Natural killer cell (primary cell): Measurements from ENCODE around the gene C9orf57. TPM values are rescaled to one million over a fixed set of nuclear protein-coding genes. Genes with fewer than 3 reads are reported as not detected.

Experiments used
- ATAC-seq, 3 donors: fragments of 150-1000 bp in 2 of 3; fragments of 200-7000 bp in 1 of 3; cut with Tn5 transposase; 1 replicate in 1 of 3; 2 replicates in 2 of 3; pipeline ENCODE4 v1.10.0; 2021; ENCODE audit warnings: mild to moderate bottlenecking in 2 of 3, moderate library complexity in 2 of 3
- DNase-seq, 2 donors: peaks; one replicate each; pipeline versions ENCODE4 v3.0.0 to v3.0.0-alpha.2; 2013 to 2021; ENCODE audit warnings: mixed read lengths in 1 of 2
- H3K27ac ChIP-seq: one replicate; pipeline ENCODE4 v1.5.1; 2013; ENCODE audit warnings: mild to moderate bottlenecking, low read length
- H3K27me3 ChIP-seq: one replicate; pipeline ENCODE4 v1.6.1; 2013; ENCODE audit warnings: low read length; ENCODE audit not compliant: control insufficient read depth, insufficient read depth
- H3K36me3 ChIP-seq: one replicate; pipeline ENCODE4 v1.6.1; 2013; ENCODE audit warnings: low read length; ENCODE audit not compliant: control insufficient read depth, insufficient read depth
- H3K4me1 ChIP-seq: one replicate; pipeline ENCODE4 v1.6.1; 2013; ENCODE audit warnings: low read length; ENCODE audit not compliant: control insufficient read depth, insufficient read depth
- H3K4me3 ChIP-seq: one replicate; pipeline ENCODE4 v1.5.1; 2013; ENCODE audit warnings: low read length
- H3K9me3 ChIP-seq: one replicate; pipeline ENCODE4 v1.6.1; 2013; ENCODE audit warnings: low read length; ENCODE audit not compliant: control insufficient read depth, insufficient read depth
- H3K27ac Mint-ChIP-seq, 2 donors: one replicate each; pipeline ENCODE4 v1.8.0; 2022; ENCODE audit warnings: mild to moderate bottlenecking in 2 of 2, mixed read lengths in 2 of 2, moderate library complexity in 1 of 2
- H3K27me3 Mint-ChIP-seq, 2 donors: one replicate each; pipeline ENCODE4 v1.8.0; 2022; ENCODE audit warnings: low read depth in 2 of 2, mixed read lengths in 2 of 2
- H3K36me3 Mint-ChIP-seq: one replicate; pipeline ENCODE4 v1.8.0; 2022; ENCODE audit warnings: mixed read lengths
- H3K4me1 Mint-ChIP-seq, 2 donors: one replicate each; pipeline ENCODE4 v1.8.0; 2022; ENCODE audit warnings: mixed read lengths in 2 of 2
- H3K4me3 Mint-ChIP-seq: one replicate; pipeline ENCODE4 v1.8.0; 2022; ENCODE audit warnings: mild to moderate bottlenecking, moderate library complexity, mixed read lengths
- H3K9me3 Mint-ChIP-seq, 2 donors: one replicate each; pipeline ENCODE4 v1.8.0; 2022; ENCODE audit warnings: mixed read lengths in 2 of 2
- WGBS: methylation state at CpG from one replicate; pipeline ENCODE4 v1.1.7; 2013; ENCODE audit warnings: missing lambda C conversion rate; ENCODE audit not compliant: insufficient coverage; 5-methylcytosine and 5-hydroxymethylcytosine counted together
- intact Hi-C: fragments of 100-400 bp; cut with micrococcal nuclease; formaldehyde crosslinking; loops from one replicate; pipeline ENCODE4 v1.14.2; 2022
- total RNA-seq, 4 donors: library from RNA; stranded (reverse); fragments of 120-200 nt in 1 of 4; gene quantifications; one replicate each; pipeline versions ENCODE4 v1.2.3 to v1.2.4, GENCODE V29; 2013 to 2022
- TF ChIP-seq, protein P1 (sequence below): fragments of 200-600 bp; IDR thresholded peaks from one replicate; pipeline ENCODE4 v1.8.0; 2022; ENCODE audit warnings: antibody characterized with exemption

C9orf57 gene
- total RNA-seq, 3 donors from 2014 or later (not counting 1 experiment from before 2014, with no cell fraction given), result not detected

DNA sequence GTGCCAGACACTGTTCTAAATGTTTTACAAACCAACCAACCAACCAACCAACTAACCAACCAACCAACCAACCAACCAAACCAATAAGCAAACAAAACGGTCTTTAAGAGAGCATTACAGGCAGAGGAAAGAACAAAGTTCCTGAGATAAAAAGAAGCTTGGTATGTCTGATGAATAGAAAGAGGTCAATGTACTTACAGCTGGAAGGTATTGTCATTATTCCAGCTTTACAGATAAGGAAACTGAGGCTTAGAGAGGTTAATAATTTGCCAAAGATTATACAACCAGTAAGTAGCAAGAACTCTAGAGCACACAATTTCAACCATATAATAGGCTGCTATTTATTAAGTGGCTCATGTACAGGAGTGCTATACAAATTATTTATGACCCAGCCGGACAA lies 29.6 kb downstream of the C9orf57 start:
- H3K4me1 Mint-ChIP-seq, result no peaks in the 10 kb centered on the region
- no peaks in the 10 kb centered on the region for H3K36me3 Mint-ChIP-seq
- intact Hi-C loops, result no loop called here
- no peak overlapping the region for H3K4me3 Mint-ChIP-seq
- Histone ChIP-seq H3K27me3 (no peaks in the 10 kb centered on the region), H3K4me1 (no peaks in the 10 kb centered on the region), H3K27ac (no peak overlapping the region), H3K4me3 (no peak overlapping the region), H3K36me3 (no peaks in the 10 kb centered on the region), H3K9me3 (no peaks in the 10 kb centered on the region)
- H3K27me3 Mint-ChIP-seq, result no peaks in the 10 kb centered on the region
- DNase-seq, result no peak
- no peaks in the 10 kb centered on the region for H3K9me3 Mint-ChIP-seq
- WGBS, result no CpG with 5 or more reads among the region's 2 CpGs
- TF ChIP-seq, protein P1, sequence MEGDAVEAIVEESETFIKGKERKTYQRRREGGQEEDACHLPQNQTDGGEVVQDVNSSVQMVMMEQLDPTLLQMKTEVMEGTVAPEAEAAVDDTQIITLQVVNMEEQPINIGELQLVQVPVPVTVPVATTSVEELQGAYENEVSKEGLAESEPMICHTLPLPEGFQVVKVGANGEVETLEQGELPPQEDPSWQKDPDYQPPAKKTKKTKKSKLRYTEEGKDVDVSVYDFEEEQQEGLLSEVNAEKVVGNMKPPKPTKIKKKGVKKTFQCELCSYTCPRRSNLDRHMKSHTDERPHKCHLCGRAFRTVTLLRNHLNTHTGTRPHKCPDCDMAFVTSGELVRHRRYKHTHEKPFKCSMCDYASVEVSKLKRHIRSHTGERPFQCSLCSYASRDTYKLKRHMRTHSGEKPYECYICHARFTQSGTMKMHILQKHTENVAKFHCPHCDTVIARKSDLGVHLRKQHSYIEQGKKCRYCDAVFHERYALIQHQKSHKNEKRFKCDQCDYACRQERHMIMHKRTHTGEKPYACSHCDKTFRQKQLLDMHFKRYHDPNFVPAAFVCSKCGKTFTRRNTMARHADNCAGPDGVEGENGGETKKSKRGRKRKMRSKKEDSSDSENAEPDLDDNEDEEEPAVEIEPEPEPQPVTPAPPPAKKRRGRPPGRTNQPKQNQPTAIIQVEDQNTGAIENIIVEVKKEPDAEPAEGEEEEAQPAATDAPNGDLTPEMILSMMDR, result no peak
- H3K27ac Mint-ChIP-seq, result no peak overlapping the region
- ATAC-seq, result no peak

DNA sequence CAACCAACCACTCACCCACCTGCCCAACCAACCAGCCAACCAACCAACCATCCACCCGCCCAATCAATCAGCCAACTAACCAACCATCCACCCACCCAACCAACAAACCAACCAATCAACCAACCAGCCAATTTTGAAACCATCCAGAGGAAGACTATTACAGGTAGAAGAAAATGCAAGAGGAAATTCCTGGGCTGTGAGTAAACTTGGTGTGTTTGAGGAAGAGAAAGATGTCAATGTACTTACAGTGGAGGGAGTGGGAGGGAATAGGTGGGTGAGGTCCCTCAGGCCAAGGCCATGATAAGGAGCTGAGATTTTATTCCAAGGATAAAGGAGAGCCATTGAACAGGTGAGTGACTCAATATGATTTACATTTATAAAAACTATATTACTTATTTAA lies 30.4 kb downstream of the C9orf57 start:
- intact Hi-C loops, result no loop called here
- no peak overlapping the region for H3K4me3 Mint-ChIP-seq
- H3K4me1 Mint-ChIP-seq, result no peaks in the 10 kb centered on the region
- Histone ChIP-seq H3K4me1 (peaks cover 1% of the 10 kb centered on the region), H3K4me3 (no peak overlapping the region), H3K9me3 (no peaks in the 10 kb centered on the region), H3K36me3 (no peaks in the 10 kb centered on the region), H3K27me3 (no peaks in the 10 kb centered on the region), H3K27ac (no peak overlapping the region)
- H3K36me3 Mint-ChIP-seq, result no peaks in the 10 kb centered on the region
- TF ChIP-seq, protein P1, result no peak
- 92% methylated on average over 1 of the region's 1 CpG for WGBS
- no peak for ATAC-seq
- H3K9me3 Mint-ChIP-seq, result no peaks in the 10 kb centered on the region
- no peak overlapping the region for H3K27ac Mint-ChIP-seq
- H3K27me3 Mint-ChIP-seq, result no peaks in the 10 kb centered on the region
- DNase-seq, result no peak

DNA sequence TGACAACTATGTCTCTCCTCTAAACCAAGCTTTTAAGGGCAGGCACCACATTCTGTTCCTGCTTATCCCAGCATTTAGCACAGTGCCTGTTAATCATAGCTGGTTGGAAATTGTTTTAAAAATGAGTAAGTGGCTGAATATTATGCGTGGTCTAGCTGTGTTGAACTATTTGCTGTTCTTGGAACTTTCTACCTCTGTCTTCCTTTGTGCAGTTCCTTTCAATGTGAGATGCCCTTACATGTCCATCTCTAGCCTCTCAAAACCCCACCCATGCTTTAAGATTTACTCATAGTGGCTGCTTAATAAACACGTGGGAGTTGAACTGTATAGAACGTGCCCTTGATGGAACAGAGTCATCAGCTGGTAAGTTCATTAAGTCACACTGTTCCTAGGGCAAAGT lies 34.5 kb downstream of the C9orf57 start:
- WGBS, result 82% methylated on average over 1 of the region's 3 CpGs
- ATAC-seq, result no peak
- H3K4me3 Mint-ChIP-seq, result no peak overlapping the region
- Histone ChIP-seq H3K27me3 (no peaks in the 10 kb centered on the region), H3K36me3 (no peaks in the 10 kb centered on the region), H3K27ac (no peak overlapping the region), H3K4me1 (peaks cover 4% of the 10 kb centered on the region), H3K9me3 (no peaks in the 10 kb centered on the region), H3K4me3 (no peak overlapping the region)
- no peaks in the 10 kb centered on the region for H3K27me3 Mint-ChIP-seq
- no peaks in the 10 kb centered on the region for H3K36me3 Mint-ChIP-seq
- TF ChIP-seq, protein P1, result no peak
- no peaks in the 10 kb centered on the region for H3K9me3 Mint-ChIP-seq
- H3K27ac Mint-ChIP-seq, result no peak overlapping the region
- no peaks in the 10 kb centered on the region for H3K4me1 Mint-ChIP-seq
- intact Hi-C loops, result loop anchor here (1.0 kb wide), 2 partner anchors 219 to 422 kb away; no protein-coding TSS in a partner anchor
- no peak for DNase-seq

DNA sequence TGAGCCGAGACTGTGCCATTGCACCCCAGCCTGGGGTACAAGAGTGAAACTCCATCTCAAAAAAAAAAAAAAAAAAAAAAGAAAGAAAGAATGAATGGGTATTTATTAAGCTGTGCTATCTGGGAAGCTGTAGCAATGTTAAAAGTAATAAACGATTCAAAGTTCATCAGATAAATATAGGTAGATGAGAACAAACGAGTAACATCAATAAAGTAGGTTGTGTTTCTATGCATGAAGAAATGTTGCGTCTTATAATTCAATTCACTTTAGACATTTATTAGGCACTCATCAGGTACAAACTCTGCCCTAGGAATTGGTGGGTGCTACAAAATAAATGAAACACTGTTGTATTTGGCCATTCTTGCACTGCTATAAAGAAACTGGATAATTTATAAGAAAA lies 36.8 kb downstream of the C9orf57 start:
- H3K27ac Mint-ChIP-seq, result peak overlapping the region in 1 of 2 donors; percentile 48
- H3K9me3 ChIP-seq, result no peaks in the 10 kb centered on the region
- no peak overlapping the region for H3K4me3 ChIP-seq
- H3K27me3 Mint-ChIP-seq, result no peaks in the 10 kb centered on the region
- H3K4me3 Mint-ChIP-seq, result no peak overlapping the region
- DNase-seq, result no peak
- intact Hi-C loops, result no loop called here
- 80% methylated on average over 2 of the region's 4 CpGs for WGBS
- H3K9me3 Mint-ChIP-seq, result no peaks in the 10 kb centered on the region
- H3K27ac ChIP-seq, result no peak overlapping the region
- H3K36me3 Mint-ChIP-seq, result no peaks in the 10 kb centered on the region
- TF ChIP-seq, protein P1, result no peak
- no peaks in the 10 kb centered on the region for H3K27me3 ChIP-seq
- no peak for ATAC-seq
- H3K36me3 ChIP-seq, result no peaks in the 10 kb centered on the region
- no peaks in the 10 kb centered on the region for H3K4me1 Mint-ChIP-seq
- peaks cover 4% of the 10 kb centered on the region for H3K4me1 ChIP-seq
